NCI-H1092 treated with DMSO at 0.1 percent for 48 hours (cell line): ENCODE results near the gene OR2W3.

Source experiments
- DNase-seq: peaks from one replicate; lab custom pipeline; 2025; lab: John Stamatoyannopoulos, UW

OR2W3 gene

DNA sequence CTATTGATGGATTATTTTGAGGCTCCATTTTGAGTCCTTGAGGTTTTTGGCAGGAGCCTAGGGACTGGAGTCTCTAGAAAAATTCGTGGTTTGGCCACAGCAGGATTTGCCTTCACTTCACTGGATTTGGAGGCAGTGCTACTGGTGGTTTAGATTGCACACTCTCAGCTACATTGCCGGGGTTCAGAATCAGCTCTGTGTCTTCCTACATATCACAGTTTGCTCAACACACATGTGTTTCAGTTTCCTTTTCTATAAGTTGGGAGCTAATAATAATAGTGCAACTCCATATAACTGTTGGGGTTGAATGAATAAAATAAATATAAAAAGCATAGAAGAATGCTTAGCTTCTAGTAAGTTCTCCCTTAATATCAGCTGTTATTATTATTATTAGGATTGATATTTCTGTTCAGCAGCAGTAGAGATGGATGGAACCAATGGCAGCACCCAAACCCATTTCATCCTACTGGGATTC is at the start of gene OR2W3:
OR2W3 (plus strand) TSS at position 425 of the 475 bp plus-strand sequence; CDS start at position 425, 0 bp downstream.
- DNase-seq: no peak

DNA sequence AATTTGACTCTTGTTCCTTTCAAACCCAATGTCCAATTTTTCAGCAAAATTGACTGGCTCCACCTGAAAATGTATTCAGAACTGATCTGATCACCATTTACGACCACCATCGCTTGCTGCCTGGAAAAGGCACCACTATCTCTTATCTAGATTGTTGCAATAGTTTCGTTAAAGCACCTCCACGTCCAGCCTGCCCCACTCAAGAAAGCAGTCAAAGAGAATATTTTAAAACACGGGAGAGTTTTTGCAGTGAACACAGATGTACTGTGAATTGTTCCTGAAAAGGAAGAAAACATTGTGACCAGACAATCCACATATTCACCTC is 49.7 kb upstream of the OR2W3 start:
- DNase-seq: no peak

DNA sequence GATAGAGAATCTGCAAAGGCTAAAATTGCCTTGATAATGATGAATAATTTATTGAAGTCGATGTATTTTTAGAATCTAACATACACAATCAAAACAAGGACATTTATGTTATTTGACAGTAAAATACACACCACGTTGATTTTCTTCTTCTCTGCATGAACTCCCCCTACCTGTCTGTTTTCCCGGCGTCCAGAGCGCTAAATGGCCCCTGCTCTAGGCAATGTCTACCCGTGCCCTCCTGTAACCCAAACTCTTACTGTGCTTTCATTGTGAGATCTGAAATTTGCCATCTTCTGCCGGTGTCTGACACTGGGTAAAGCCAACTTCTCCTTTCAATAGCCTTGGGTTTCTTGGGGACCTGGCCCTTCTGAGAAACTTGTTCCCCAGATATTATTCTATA is 47.0 kb upstream of the OR2W3 start:
- no peak for DNase-seq

DNA sequence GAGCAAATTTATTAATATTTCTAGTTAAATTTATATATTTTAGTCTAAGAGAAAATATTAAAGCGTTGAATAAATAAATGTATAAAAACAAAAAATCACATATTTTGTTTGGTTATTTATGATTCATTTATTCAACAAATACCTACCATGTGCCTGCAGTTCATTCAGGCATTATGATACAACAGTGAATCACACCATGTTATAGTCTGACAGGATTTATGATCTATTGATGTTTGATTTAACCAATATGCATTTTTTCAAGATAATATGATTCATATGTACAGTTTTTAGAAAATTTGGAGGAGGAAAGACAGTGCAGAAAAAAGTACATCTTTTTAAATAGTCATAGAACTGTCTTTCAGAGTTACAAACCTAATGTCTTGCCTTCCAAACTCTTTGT is 45.8 kb upstream of the OR2W3 start:
- no peak for DNase-seq

DNA sequence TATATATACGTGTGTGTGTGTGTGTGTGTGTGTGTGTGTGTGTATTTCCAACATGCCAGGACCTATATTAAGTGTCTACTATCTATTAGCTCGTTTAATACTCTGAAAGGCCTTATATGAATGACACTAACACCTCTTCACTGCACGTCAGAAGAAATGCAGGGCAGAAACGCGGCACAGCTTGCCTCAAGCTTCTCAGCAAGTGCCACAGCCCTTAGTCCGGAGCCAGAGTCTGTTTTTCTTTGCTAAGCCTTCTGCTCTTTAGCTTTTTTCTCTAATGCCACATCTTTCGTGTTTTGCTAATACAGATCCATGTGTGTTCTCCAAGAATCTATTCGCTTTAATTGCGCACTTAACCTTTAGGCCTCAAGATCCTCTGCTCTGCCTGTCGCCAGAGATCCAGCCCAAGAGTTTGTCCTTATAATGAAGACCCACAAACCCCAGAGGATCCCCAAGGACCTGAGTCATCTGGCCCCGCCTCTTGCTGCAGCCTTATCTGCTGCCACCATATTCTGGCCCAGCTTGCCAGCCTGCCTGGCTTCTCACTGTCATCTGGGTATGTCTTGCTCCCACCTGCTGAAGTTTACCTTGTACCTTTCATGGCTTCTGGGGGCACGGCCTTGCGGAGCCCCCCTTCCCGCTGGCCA is 40.4 kb upstream of the OR2W3 start:
- no peak for DNase-seq

DNA sequence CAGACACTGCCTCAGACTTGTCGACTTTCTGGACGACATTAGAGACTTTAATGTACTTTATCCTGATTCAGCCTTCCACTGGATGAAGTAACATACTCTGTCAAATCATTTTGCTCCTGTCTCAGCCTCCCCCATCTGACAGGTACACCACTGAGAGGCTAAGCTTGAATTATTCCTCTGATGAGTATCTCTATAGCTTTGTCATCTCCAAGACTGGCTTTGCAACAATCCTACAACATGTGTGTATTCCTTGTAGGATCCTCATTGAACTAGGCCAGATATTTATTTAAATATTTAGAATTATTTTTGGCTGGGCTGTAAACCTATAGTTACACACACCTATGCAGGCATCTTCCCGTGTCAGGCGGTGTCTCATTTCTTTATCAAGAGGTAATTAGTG is 39.5 kb upstream of the OR2W3 start:
- no peak for DNase-seq

DNA sequence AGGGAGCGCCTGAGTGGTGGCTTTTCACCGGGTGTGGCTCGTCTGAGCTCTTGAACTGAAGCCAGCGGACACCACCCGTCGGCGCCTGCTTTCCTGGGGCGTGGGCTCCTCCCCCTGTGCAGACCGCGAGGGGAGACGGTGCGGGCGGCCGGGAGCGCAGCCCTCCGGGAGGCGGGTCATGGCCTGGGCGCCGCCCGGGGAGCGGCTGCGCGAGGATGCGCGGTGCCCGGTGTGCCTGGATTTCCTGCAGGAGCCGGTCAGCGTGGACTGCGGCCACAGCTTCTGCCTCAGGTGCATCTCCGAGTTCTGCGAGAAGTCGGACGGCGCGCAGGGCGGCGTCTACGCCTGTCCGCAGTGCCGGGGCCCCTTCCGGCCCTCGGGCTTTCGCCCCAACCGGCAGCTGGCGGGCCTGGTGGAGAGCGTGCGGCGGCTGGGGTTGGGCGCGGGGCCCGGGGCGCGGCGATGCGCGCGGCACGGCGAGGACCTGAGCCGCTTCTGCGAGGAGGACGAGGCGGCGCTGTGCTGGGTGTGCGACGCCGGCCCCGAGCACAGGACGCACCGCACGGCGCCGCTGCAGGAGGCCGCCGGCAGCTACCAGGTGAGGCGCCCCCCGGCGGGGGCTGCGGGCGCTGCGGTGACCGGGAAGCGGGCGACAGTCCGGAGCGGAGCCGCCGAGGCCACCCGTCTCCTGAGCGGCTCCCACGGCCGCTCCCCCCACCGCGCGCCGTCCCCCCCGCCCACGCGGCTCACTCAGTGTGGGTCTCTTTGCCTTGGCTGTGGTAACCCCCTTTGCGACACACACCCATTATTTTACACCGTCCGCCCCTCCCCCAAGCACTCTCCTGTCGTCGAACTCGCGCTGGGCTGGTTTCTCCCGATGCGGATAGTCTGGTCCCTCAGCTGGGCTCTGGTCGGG is 38.1 kb upstream of the OR2W3 start, which contains the start of gene TRIM58:
TRIM58 (plus strand) TSS at position 119 of the 916 bp plus-strand sequence; CDS start at position 179, 60 bp downstream.
- DNase-seq: no peak

DNA sequence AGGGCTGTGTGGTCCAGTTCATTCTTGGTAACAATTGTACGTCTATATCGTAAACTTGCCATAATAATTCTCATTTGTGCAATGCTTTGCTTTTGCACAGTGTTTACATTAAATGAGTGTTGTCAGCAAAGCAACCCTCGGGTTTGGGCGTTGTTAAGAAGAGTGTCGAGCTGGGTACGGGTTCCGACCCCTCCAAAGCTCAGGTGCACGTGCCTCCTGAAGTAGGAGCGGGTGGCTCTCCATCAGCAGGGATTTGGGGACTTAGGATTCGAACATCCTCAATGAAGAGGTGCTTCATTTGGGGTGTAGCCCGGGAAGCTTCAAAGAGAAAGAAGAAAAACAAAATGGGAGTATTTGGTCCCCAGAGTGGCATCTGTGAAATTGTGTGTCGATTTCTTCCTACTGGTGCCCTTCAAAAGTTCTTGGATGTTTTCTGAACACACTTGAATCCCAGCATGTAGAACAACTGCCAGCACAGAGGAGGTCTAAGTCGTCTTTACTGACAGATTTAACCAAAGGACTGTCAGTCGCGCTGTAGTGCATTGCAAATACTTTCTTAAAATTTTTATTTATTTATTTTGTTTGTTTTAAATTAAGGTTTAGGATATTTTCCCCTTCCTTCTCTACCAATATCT is 37.3 kb upstream of the OR2W3 start:
- DNase-seq: no peak

DNA sequence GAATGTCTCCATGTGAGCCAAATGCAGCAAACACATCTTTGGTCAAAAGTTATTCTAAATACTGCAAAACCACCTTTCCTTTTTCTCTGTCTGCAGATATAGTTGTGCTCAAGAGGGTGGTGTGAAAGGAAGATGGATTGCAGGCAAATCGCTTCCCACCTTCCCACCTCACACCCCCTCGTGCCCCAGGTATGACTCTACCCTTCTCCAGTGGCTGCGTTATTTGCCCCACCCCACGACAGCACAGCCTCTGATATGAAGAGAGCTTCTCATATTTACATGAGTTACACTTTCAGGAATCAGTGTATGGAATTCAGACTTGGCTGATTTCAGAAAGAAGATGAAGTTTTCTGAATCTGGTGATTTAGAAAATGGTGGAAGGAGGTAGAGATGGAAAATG is 32.6 kb upstream of the OR2W3 start:
- no peak for DNase-seq

DNA sequence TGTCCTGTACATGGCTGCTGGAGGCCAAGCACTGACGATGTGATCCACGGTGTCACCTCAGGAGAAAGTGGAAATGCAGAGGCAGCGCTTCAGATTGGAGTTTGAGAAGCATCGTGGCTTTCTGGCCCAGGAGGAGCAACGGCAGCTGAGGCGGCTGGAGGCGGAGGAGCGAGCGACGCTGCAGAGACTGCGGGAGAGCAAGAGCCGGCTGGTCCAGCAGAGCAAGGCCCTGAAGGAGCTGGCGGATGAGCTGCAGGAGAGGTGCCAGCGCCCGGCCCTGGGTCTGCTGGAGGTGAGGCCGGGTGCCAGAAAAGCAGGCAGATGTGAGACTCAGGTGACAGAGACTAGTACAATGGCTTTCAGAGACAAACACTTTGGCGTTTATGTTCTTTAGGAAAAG is 30.7 kb upstream of the OR2W3 start:
- DNase-seq: no peak

DNA sequence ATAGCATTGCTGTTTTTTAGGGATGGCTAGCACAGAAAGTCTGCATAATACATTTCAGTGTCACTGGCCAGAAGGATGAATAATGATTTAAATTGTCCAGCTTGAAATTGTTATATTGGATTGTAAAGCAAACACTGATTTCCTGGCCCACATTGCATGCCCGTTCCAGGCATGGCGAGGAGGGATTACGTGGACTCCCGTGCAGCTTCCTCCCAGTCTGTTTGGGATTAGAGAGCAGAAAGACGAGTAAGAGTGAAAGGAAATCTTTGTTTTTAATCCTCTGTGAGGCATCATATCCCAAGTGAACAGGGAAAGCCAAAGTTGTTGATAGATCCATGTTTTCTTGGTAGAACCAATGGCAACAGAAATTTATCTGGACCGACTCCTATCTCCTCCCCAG is 30.0 kb upstream of the OR2W3 start:
- no peak for DNase-seq

DNA sequence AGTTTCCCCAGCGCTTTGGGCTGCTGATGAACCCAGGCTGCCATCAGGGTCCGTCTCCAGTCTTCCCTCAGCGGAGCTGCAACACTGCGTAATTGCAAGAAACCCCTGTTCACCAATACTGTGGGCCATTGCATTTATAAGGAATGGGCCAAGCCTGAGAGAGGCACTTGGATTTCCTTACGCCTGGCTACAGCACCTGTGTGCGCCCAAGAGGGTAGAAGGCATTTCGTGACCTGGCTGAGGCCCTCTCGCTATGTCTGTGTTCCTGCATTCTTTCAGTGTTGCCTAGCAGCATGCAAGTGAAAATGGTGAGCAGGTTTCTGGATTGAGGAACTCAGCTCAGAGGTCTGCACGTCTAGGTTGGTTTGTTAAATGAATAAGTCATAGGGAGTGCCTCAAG is 12.0 kb upstream of the OR2W3 start:
- DNase-seq: no peak

DNA sequence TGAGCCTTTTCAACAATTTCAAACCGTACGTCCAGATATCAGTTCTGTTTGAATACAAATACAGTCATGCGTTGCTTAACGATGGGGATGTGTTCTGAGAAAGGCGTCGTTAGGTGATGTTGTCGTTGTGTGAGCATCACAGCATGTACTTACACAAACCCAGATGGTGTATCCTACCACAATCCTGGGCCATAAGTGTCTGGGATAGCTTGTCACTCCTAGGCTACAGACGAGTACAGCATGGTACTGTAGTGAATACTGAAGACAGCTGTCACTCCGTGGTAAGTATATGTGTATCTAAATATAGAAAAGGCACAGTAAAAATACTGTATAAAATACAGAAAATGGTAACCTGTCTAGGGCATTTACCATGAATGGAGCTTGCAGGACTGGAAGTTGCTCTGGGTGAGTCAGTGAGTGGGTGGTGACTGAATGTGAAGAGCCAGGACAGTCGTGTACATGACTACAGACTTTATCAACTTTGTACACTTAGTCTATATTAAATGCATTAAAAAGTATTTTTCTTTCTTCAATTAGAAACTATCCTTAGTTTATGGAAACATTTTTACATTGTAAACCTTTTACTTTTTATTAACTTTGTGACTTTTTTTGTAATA is 10.5 kb upstream of the OR2W3 start:
- DNase-seq: no peak

DNA sequence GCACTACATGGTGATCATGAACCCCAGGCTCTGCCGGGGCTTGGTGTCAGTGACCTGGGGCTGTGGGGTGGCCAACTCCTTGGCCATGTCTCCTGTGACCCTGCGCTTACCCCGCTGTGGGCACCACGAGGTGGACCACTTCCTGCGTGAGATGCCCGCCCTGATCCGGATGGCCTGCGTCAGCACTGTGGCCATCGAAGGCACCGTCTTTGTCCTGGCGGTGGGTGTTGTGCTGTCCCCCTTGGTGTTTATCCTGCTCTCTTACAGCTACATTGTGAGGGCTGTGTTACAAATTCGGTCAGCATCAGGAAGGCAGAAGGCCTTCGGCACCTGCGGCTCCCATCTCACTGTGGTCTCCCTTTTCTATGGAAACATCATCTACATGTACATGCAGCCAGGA is 589 bp downstream of the OR2W3 start:
- no peak for DNase-seq

DNA sequence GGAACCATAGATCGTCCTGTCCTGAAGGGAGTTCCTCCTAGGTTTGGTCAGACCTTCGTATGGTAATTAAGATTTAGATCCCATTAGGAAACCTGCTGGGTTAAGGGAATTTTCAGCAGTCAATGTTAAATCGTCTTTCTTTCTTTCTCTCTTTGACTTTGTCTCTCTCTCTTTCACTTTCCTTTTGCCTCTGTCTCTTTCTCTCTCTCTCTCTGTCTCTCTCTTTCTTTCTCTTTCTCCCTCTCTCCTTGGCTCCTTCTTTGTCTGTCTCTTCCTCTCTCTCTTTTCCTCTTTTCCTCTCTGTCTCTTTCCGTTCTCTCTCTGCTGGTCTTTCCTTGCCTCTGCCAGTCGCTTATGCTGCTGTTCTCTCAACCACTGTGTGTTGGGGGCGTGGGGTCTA is 8.7 kb downstream of the OR2W3 start:
- DNase-seq: no peak

DNA sequence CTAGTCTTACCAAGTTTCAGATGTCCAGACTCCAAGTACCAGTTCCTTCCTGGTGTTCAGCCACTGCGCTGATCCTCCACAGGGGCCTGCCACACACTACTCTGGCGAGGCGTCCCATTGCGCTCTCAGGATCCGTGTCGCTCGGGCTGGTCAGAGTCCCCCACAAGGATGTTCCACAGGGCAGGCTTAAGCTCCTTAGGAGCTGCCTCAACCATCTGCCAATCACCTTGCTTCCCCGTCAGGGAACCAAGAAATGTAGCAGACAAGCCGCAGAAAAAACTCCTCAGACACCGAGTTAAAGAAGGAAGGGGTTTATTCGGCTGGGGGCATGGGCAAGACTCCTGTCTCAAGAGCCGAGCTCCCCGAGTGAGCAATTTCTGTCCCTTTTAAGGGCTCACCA is 9.8 kb downstream of the OR2W3 start:
- DNase-seq: no peak

DNA sequence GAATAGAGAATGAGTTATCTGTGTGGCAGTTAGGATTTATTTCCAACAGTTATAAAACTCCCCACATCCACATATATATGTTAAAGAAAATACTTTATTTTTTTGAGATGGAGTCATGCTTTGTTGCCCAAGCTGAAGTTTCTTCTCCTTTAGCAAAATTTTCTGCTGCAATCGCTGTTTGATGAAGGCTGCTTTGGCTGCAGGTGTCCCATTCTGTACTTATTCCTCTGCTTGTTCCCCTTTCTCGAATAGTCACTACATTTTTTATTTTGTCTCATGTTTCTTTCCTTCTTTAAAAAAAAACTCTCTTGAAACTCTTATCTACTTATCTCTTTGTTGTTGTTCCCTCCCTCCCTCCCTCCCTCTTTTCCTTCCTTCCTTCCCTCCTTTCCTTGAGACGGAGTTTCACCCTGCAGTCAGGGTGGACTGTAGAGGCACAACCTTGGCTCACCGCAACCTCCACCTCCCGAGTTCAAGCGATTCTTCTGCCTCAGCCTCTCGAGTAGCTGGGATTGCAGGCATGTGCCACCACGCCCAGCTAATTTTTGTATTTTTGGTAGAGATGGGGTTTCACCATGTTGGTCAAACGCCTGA is 10.6 kb downstream of the OR2W3 start:
- no peak for DNase-seq

DNA sequence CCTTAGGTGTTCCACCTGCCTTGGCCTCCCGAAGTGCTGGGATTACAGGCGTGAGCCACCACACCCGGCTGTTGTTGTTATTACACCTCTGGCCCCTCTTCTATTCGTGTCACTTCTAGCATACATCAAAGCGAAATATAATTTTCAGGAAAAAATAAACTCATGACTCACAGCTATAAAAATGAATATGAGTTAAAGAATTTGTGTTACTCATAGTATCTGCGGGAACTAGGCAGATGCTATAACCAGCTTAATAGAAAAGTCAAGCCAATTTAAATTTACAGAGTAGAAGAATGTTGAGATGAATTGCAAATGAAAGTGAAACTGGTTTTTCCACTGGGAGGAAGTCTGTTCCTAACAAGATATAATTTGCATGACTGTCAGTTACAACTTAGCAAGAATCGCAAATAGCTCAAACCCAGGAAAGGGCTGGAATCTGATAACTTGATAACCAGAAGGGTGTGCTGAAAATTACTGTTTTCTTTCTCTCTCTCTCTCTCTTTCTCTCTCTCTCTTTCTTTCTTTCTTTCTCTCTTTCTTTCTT is 11.2 kb downstream of the OR2W3 start:
- DNase-seq: no peak

DNA sequence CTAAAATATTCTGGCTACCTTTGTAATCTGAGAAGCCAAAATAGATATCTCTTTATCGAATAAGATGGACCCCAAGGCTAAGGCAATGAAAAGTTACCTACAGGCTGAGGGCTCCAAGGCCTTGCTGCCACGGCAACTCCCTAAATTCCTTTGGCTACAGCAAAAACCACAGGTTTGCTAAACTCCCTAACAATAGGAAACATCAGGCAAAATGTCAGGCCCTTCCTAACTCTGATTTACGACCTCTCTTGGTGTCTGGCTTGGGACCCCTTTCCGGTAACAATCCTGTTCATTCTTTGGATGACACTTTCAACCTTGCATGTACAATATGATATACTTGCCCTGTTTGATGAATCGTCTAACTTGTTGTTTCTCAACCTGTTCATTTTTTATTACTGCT is 13.4 kb downstream of the OR2W3 start:
- DNase-seq: no peak

DNA sequence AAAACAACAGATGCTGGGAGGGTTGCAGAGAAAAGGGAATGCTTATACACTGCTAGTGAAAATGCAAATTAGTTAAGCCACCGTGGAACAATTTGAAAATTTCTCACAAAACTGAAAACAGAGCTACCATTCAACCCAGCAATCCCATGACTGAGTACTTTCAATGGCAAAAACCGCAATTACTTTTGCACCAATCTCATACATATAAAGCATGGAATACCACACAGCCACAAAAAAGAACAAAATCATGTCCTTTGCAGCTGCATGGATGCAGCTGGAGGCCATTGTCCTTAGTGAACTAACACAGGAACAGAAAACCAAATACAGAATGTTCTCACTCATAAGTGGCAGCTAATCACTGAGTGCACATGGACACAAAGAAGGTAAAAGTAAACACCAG is 18.4 kb downstream of the OR2W3 start:
- DNase-seq: no peak

DNA sequence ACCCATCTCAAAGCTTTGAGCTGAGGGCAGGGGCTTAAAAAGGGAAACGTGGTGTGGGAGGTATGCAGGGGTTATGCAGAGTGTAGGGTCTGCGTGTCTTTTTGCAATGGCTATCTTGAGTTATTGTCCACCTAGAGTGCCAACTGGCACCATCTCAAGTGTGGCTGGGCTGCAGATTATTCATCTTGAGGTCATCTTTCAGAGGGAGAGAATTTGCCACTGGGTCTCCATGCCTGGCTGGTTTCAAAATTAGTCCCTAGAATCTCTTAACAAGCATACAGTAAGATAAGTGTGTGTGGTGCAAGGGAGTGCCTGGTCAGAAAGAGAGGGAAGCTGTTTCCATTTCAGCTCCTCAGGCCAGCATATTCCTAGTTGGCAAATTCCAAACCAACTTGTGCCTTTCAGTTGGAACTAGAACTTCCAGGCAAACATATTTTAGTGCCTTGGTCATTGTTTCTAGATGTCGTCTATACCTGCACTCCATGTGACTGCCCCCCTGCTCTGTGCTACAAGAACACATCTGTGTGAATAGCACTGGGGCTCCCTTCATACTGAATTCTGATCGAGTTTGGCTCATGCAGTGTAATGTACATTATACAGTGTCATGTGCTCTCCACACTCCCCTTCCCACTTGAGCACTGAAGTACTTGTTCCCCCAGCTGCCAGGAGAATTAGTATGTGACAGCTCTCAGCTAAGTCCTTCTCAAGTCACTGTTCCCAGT is 19.7 kb downstream of the OR2W3 start:
- no peak for DNase-seq
